HepG2 (cell line): Measurements from ENCODE around the gene MSI2. TPM values are rescaled to one million over a fixed set of nuclear protein-coding genes. Genes with fewer than 3 reads are reported as not detected.
A peak's percentile ranks its signal among the peaks of the same experiment; 100 is the strongest.

Source experiments
- ARID5B ChIP-seq: IDR thresholded peaks from 2 replicates; pipeline ENCODE4 v1.4.0; 2020; ENCODE audit warnings: mild to moderate bottlenecking, missing genetic modification reagents
- CREM ChIP-seq, 2 experiments: sonication (generic) in 1 of 2; formaldehyde crosslinking in 1 of 2; IDR thresholded peaks; 2 replicates each; pipeline versions ENCODE4 v1.4.0 to v1.6.1; 2016 to 2020; ENCODE audit warnings: antibody characterized with exemption in 1 of 2, mild to moderate bottlenecking in 1 of 2, missing genetic modification reagents in 1 of 2
- HCFC1 ChIP-seq: fragments of 150-350 bp; IDR thresholded peaks from 2 replicates; pipeline ENCODE4 v1.6.1; 2014; ENCODE audit warnings: low read depth, low read length
- HMG20A ChIP-seq: IDR thresholded peaks from 2 replicates; pipeline ENCODE4 v1.6.1; 2016; ENCODE audit warnings: borderline replicate concordance
- HMGA1 ChIP-seq: sonication (generic); formaldehyde crosslinking; conservative IDR thresholded peaks from 2 replicates; pipeline ENCODE4 v1.4.0; 2020; ENCODE audit warnings: missing genetic modification reagents
- KAT8 ChIP-seq: IDR thresholded peaks from 2 replicates; pipeline ENCODE4 v1.6.1; 2016; ENCODE audit warnings: missing genetic modification reagents, missing compliant biosample characterization
- PHB2 ChIP-seq: fragments of 450-650 bp; IDR thresholded peaks from 2 replicates; pipeline ENCODE4 v1.6.1; 2018; ENCODE audit not compliant: partially characterized antibody
- RORA ChIP-seq: sonication (generic); formaldehyde crosslinking; IDR thresholded peaks from 2 replicates; pipeline ENCODE4 v1.5.0; 2020; ENCODE audit warnings: mild to moderate bottlenecking, missing genetic modification reagents, moderate library complexity
- TBL1XR1 ChIP-seq: fragments of 150-350 bp; IDR thresholded peaks from 2 replicates; pipeline ENCODE4 v1.6.1; 2014; ENCODE audit warnings: borderline replicate concordance, low read length; ENCODE audit not compliant: partially characterized antibody
- ZHX2 ChIP-seq, 2 experiments: sonication (generic) in 1 of 2; formaldehyde crosslinking in 1 of 2; IDR thresholded peaks; 2 replicates each; pipeline versions ENCODE4 v1.6.1 to v1.9.0; 2014 to 2022; ENCODE audit warnings: antibody characterized with exemption in 1 of 2, borderline replicate concordance in 1 of 2, inconsistent platforms in 1 of 2, low read depth in 1 of 2, missing genetic modification reagents in 1 of 2
- ZNF609 ChIP-seq: sonication (generic); formaldehyde crosslinking; IDR thresholded peaks from 2 replicates; pipeline ENCODE4 v1.4.0; 2020; ENCODE audit warnings: mild to moderate bottlenecking, missing genetic modification reagents, borderline replicate concordance
- polyA plus RNA-seq, 8 experiments: library from polyadenylated mRNA; depleted of rRNA in 3 of 8; stranded (reverse) in 7 of 8; unstranded in 1 of 8; fragments of >200 nt; fragmentation: Illumina TruSeq in 4 of 8; extraction: Trizol in 4 of 8; gene quantifications; 2 replicates each; pipeline versions ENCODE4 v1.2.1 to v1.2.3, GENCODE V29; 2011 to 2016; ENCODE audit warnings: low read depth in 4 of 8, missing spikeins in 1 of 8, mixed read lengths in 1 of 8; ENCODE audit not compliant: insufficient read depth in 1 of 8
- total RNA-seq, 5 experiments: library from RNA; depleted of rRNA; stranded (reverse); fragments of >200 nt; fragmentation: Illumina TruSeq; extraction: Trizol; gene quantifications; 2 replicates each; pipeline ENCODE4 v1.2.3, GENCODE V29; 2016; ENCODE audit warnings: low read depth in 1 of 5
- TF ChIP-seq, protein P1 (sequence below): sonication (generic); formaldehyde crosslinking; IDR thresholded peaks from 2 replicates; pipeline ENCODE4 v1.4.0; 2020; ENCODE audit warnings: missing genetic modification reagents

MSI2 gene
- total and polyA plus RNA-seq, 2 of the 13 experiments (the other 11 are each of a cell fraction or from before 2014, with no cell fraction given), result 77.5 to 78.4 TPM

DNA sequence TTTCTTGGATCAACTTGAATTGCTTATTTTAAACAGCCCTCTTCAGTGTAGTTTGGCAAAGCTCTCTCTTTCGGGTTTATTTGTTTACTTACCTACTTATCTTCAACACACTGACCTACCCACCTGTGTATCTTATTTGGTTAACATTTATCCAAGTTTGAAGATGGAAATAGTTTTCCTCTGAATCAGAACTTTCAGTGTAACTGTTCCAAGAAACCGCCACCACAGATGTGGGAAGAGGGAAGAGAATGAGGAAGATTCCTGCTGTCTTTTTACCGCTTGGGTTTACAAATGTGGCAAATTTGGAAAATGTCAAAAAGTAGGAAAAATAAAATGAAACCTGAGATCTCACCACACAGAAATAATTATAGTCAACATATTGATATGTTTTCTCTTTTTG, 115.8 kb downstream of the MSI2 start (continued):
- TF ChIP-seq ZNF609 (CRISPR knock-in tag), result peak; percentile 72; the same call in 1 of the 2 replicates
- TF ChIP-seq, protein P1, sequence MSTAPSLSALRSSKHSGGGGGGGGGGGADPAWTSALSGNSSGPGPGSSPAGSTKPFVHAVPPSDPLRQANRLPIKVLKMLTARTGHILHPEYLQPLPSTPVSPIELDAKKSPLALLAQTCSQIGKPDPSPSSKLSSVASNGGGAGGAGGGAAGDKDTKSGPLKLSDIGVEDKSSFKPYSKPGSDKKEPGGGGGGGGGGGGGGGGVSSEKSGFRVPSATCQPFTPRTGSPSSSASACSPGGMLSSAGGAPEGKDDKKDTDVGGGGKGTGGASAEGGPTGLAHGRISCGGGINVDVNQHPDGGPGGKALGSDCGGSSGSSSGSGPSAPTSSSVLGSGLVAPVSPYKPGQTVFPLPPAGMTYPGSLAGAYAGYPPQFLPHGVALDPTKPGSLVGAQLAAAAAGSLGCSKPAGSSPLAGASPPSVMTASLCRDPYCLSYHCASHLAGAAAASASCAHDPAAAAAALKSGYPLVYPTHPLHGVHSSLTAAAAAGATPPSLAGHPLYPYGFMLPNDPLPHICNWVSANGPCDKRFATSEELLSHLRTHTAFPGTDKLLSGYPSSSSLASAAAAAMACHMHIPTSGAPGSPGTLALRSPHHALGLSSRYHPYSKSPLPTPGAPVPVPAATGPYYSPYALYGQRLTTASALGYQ (CRISPR knock-in tag), result peak; percentile 88; the same call in 1 of the 2 replicates
- TF ChIP-seq PHB2, result no peak
- no peak for TF ChIP-seq ZHX2 (IDR thresholded peaks at IDR 0.05; ENCODE audit: low read depth)
- TF ChIP-seq ZHX2 (CRISPR knock-in tag; IDR thresholded peaks at IDR 0.05; ENCODE audit: borderline replicate concordance), result no peak
- TF ChIP-seq HMG20A (CRISPR knock-in tag), result peak; percentile 95
- TF ChIP-seq ARID5B, result peak; percentile 96
- TF ChIP-seq HMGA1, result no peak
- peak; percentile 79 for TF ChIP-seq CREM (IDR thresholded peaks at IDR 0.05)
- no peak for TF ChIP-seq CREM (CRISPR knock-in tag; IDR thresholded peaks at IDR 0.05)
- peak; percentile 61; the same call in 1 of the 2 replicates for TF ChIP-seq KAT8 (CRISPR knock-in tag)
- TF ChIP-seq TBL1XR1, result no peak
- TF ChIP-seq HCFC1, result no peak
- TF ChIP-seq RORA (CRISPR knock-in tag), result no peak
